Keratinocyte (primary cell): Measurements from ENCODE around the gene TFR2. TPM values are rescaled to one million over a fixed set of nuclear protein-coding genes. Genes with fewer than 3 reads are reported as not detected.
A peak's percentile ranks its signal among the peaks of the same experiment; 100 is the strongest.

Source experiments
- DNase-seq: peaks from one replicate; pipeline ENCODE4 v3.0.0-alpha.2; 2011; ENCODE audit warnings: low read depth, missing footprints, low spot score
- FAIRE-seq: peaks from 2 replicates; lab custom pipeline; 2011; peaks lifted over from hg19 to GRCh38; lab: Jason Lieb, UNC
- H2AFZ ChIP-seq: 2 replicates; pipeline ENCODE4 v1.6.0; 2012; ENCODE audit warnings: low read length, control low read depth, inconsistent platforms; ENCODE audit not compliant: control insufficient read depth
- H3K27ac ChIP-seq: 2 replicates; pipeline ENCODE4 v1.5.1; 2011; ENCODE audit warnings: low read length; ENCODE audit not compliant: control insufficient read depth, insufficient read depth
- H3K27me3 ChIP-seq: 3 replicates; pipeline ENCODE4 v1.6.0; 2011; ENCODE audit warnings: low read length; ENCODE audit not compliant: control insufficient read depth, insufficient read depth; ENCODE audit errors: extremely low read depth
- H3K36me3 ChIP-seq, 2 experiments: 2 replicates in 1 of 2; 3 replicates in 1 of 2; pipeline ENCODE4 v1.5.1; 2011; ENCODE audit warnings: low read length in 2 of 2, mild to moderate bottlenecking in 1 of 2; ENCODE audit not compliant: control insufficient read depth in 2 of 2, insufficient read depth in 2 of 2; ENCODE audit errors: extremely low read depth in 1 of 2
- H3K4me1 ChIP-seq: 3 replicates; pipeline ENCODE4 v1.5.1; 2011; ENCODE audit warnings: low read length; ENCODE audit not compliant: control insufficient read depth, insufficient read depth; ENCODE audit errors: extremely low read depth
- H3K4me2 ChIP-seq: 3 replicates; pipeline ENCODE4 v1.6.0; 2011; ENCODE audit warnings: low read depth, low read length; ENCODE audit not compliant: control insufficient read depth, insufficient read depth; ENCODE audit errors: extremely low read depth
- H3K4me3 ChIP-seq, 3 experiments: fragments of 200-600 bp in 1 of 3; sonication (generic) in 1 of 3; 2 replicates in 2 of 3; 3 replicates in 1 of 3; pipeline ENCODE4 v1.5.1; 2011 to 2016; ENCODE audit warnings: low read length in 3 of 3, mild to moderate bottlenecking in 3 of 3, control low read depth in 2 of 3, inconsistent platforms in 1 of 3, low read depth in 1 of 3, mixed read lengths in 1 of 3, mixed run types in 1 of 3, moderate library complexity in 1 of 3; ENCODE audit not compliant: control insufficient read depth in 2 of 3, insufficient read depth in 2 of 3; ENCODE audit errors: extremely low read depth in 1 of 3
- H3K79me2 ChIP-seq: 2 replicates; pipeline ENCODE4 v1.6.0; 2012; ENCODE audit warnings: low read length; ENCODE audit not compliant: control insufficient read depth, insufficient read depth
- H3K9ac ChIP-seq: 3 replicates; pipeline ENCODE4 v1.6.0; 2011; ENCODE audit warnings: low read length; ENCODE audit not compliant: control insufficient read depth, insufficient read depth; ENCODE audit errors: extremely low read depth
- H3K9me1 ChIP-seq: 3 replicates; pipeline ENCODE4 v1.6.0; 2011; ENCODE audit warnings: low read length; ENCODE audit not compliant: control insufficient read depth, insufficient read depth; ENCODE audit errors: extremely low read depth
- H3K9me3 ChIP-seq: 2 replicates; pipeline ENCODE4 v1.5.1; 2012; ENCODE audit warnings: low read depth, low read length; ENCODE audit not compliant: control insufficient read depth
- H4K20me1 ChIP-seq: 3 replicates; pipeline ENCODE4 v1.6.0; 2011; ENCODE audit warnings: low read length; ENCODE audit not compliant: control insufficient read depth, insufficient read depth; ENCODE audit errors: extremely low read depth
- CTCF ChIP-seq, 3 experiments: IDR thresholded peaks in 1 of 3; conservative IDR thresholded peaks in 1 of 3; optimal IDR thresholded peaks in 1 of 3; 2 replicates in 2 of 3; 3 replicates in 1 of 3; pipeline versions ENCODE3 to v1.5.1; 2011; ENCODE audit warnings: low read length in 3 of 3, mild to moderate bottlenecking in 3 of 3, moderate library complexity in 2 of 3, control low read depth in 1 of 3, inconsistent platforms in 1 of 3; ENCODE audit not compliant: insufficient read depth in 2 of 3; ENCODE audit errors: extremely low read depth in 1 of 3
- EZH2 ChIP-seq: IDR thresholded peaks from one replicate; pipeline ENCODE4 v1.6.1; 2012; ENCODE audit warnings: inconsistent platforms, mild to moderate bottlenecking, low read length, moderate library complexity
- dilution Hi-C: fragments of 300-500 bp; cut with MboI; formaldehyde crosslinking; loops from one replicate; pipeline ENCODE4 v1.7.0; 2020; ENCODE audit warnings: low sequenced_read_pairs; ENCODE audit not compliant: extremely low pct_ligation_motif_present
- polyA plus RNA-seq, 5 experiments: library from polyadenylated mRNA; depleted of rRNA in 3 of 5; stranded (reverse) in 3 of 5; stranded (forward) in 1 of 5; unstranded in 1 of 5; fragments of >200 nt; gene quantifications; 1 replicate in 1 of 5; 2 replicates in 3 of 5; 3 replicates in 1 of 5; pipeline versions ENCODE4 v1.2.1 to v1.2.3, GENCODE V29; 2011 to 2012; ENCODE audit warnings: missing spikeins in 2 of 5, low read depth in 1 of 5, low replicate concordance in 1 of 5

TFR2 gene
- polyA plus RNA-seq, 1 donor (not counting 4 experiments of a cell fraction or from before 2014, with no cell fraction given), result 0.12 TPM

DNA sequence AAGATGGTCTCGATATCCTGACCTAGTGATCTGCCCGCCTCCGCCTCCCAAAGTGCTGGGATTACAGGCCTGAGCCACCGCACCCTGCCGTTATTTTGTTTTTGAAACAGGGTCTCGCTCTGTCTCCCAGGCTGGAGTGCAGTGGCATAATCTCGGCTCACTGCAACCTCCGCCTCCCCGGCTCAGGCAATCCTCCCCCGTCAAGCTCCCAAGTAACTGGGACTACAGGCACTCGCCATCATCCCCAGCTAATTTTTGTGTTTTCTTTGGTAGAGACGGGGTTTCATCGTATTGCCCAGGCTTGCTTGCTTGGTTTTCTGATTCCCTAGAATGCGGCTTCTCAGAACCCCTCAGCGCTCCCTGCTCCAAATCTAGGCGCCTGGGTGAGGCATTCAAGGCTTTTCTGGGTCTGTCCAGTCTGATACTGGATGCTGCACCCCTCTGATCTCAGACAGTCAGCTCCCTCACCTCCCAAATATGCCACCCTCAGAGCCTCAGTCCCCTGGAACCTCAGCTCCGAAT lies 1.3 kb downstream of the TFR2 start:
- Histone ChIP-seq H3K4me1 (no peaks in the 10 kb centered on the region), H3K4me3 (no peak overlapping the region)

GRCh38 chr7:100632951-100633717 lies 8.2 kb downstream of the TFR2 start:
- H3K9me1 ChIP-seq, result no peaks in the 10 kb centered on the region
- no peaks in the 10 kb centered on the region for H3K9me3 ChIP-seq
- DNase-seq (no peak), FAIRE-seq (no peak)
- TF ChIP-seq CTCF (optimal IDR thresholded peaks at IDR 0.05 in 1 of 3, IDR thresholded peaks at IDR 0.05 in 1 of 3, conservative IDR thresholded peaks at IDR 0.05 in 1 of 3; ENCODE audit: extremely low read depth in 1 of 3, insufficient read depth in 2 of 3, low read length in 3 of 3) (peak; percentile 29 to 59 (median 59)), EZH2 (no peak)
- peaks cover 10% of the 10 kb centered on the region for H3K27me3 ChIP-seq
- H2AFZ ChIP-seq, result peak overlapping the region; percentile 84
- H3K36me3 ChIP-seq, result no peaks in the 10 kb centered on the region
- peak overlapping the region; percentile 76 for H3K4me2 ChIP-seq
- H3K9ac ChIP-seq, result peak overlapping the region; percentile 15
- dilution Hi-C loops, result no loop called here
- peaks cover 5% of the 10 kb centered on the region for H3K4me1 ChIP-seq
- H3K79me2 ChIP-seq, result no peaks in the 10 kb centered on the region
- peak overlapping the region; percentile 36 to 51 (median 49) for H3K4me3 ChIP-seq
- H3K27ac ChIP-seq, result no peak overlapping the region
- no peaks in the 10 kb centered on the region for H4K20me1 ChIP-seq

More for the DNA sequence above, 1.3 kb downstream of the TFR2 start:
- H3K9me3 ChIP-seq, result no peaks in the 10 kb centered on the region
- dilution Hi-C loops, result no loop called here
- no peak overlapping the region for H3K27ac ChIP-seq
- DNase-seq, result no peak
- H3K9ac ChIP-seq, result no peak overlapping the region
- H3K27me3 ChIP-seq, result no peaks in the 10 kb centered on the region
- H3K36me3 ChIP-seq, result no peaks in the 10 kb centered on the region
- H2AFZ ChIP-seq, result no peak overlapping the region
- H3K9me1 ChIP-seq, result no peaks in the 10 kb centered on the region
- H3K4me2 ChIP-seq, result no peak overlapping the region
- H3K79me2 ChIP-seq, result no peaks in the 10 kb centered on the region
- no peak for FAIRE-seq
- TF ChIP-seq CTCF (optimal IDR thresholded peaks at IDR 0.05 in 1 of 3, IDR thresholded peaks at IDR 0.05 in 1 of 3, conservative IDR thresholded peaks at IDR 0.05 in 1 of 3; ENCODE audit: extremely low read depth in 1 of 3, insufficient read depth in 2 of 3, low read length in 3 of 3), result no peak
- TF ChIP-seq EZH2, result no peak
- no peaks in the 10 kb centered on the region for H4K20me1 ChIP-seq
